Sigmoid colon (tissue), 7 donors: ENCODE data around the gene SDK2. TPM values are rescaled to one million over a fixed set of nuclear protein-coding genes. Genes with fewer than 3 reads are reported as not detected.

Source experiments
- DNase-seq: peaks from one replicate; pipeline ENCODE4 v3.0.0-alpha.2; 2019
- H3K27ac ChIP-seq, 4 donors: fragments of 200-600 bp; sonication (generic); one replicate each; pipeline ENCODE4 v1.5.1; 2016 to 2019; ENCODE audit warnings: mild to moderate bottlenecking in 1 of 4
- H3K27me3 ChIP-seq, 3 donors: fragments of 200-600 bp; sonication (generic); one replicate each; pipeline ENCODE4 v1.5.1; 2019; ENCODE audit warnings: mild to moderate bottlenecking in 1 of 3
- H3K36me3 ChIP-seq, 4 donors: fragments of 200-600 bp; sonication (generic); one replicate each; pipeline ENCODE4 v1.5.1; 2016 to 2019
- H3K4me1 ChIP-seq, 4 donors: fragments of 200-600 bp; sonication (generic); one replicate each; pipeline ENCODE4 v1.5.1; 2017 to 2019
- H3K4me3 ChIP-seq, 4 donors: fragments of 200-600 bp; sonication (generic); one replicate each; pipeline ENCODE4 v1.5.1; 2017 to 2019; ENCODE audit warnings: mild to moderate bottlenecking in 2 of 4, moderate library complexity in 1 of 4
- H3K9me3 ChIP-seq, 4 donors: fragments of 200-600 bp in 3 of 4; sonication (generic) in 3 of 4; one replicate each; pipeline versions ENCODE4 v1.5.1 to v1.6.1; 2013 to 2019
- CTCF ChIP-seq, 4 experiments: fragments of 450-650 bp in 3 of 4; fragments of 200-600 bp in 1 of 4; IDR thresholded peaks; one replicate each; pipeline ENCODE4 v1.5.1; 2016 to 2019; ENCODE audit warnings: antibody characterized with exemption in 4 of 4, mild to moderate bottlenecking in 3 of 4, moderate library complexity in 2 of 4
- EP300 ChIP-seq, 4 donors: sonication (generic); formaldehyde crosslinking; IDR thresholded peaks; one replicate each; pipeline ENCODE4 v1.6.1; 2017; ENCODE audit warnings: antibody characterized with exemption in 4 of 4
- POLR2A ChIP-seq, 2 donors: fragments of 450-650 bp; IDR thresholded peaks; one replicate each; pipeline ENCODE4 v1.6.1; 2016; ENCODE audit warnings: antibody characterized with exemption in 2 of 2, mild to moderate bottlenecking in 2 of 2, moderate library complexity in 2 of 2
- POLR2AphosphoS5 ChIP-seq, 4 donors: sonication (generic); formaldehyde crosslinking; IDR thresholded peaks; one replicate each; pipeline ENCODE4 v1.6.1; 2017; ENCODE audit warnings: antibody characterized with exemption in 4 of 4
- WGBS, 2 donors: extraction: QIAGEN DNeasy Blood & Tissue Kit; methylation state at CpG; one replicate each; pipeline ENCODE4 v1.1.7; 2013; 5-methylcytosine and 5-hydroxymethylcytosine counted together
- intact Hi-C: fragments of 100-400 bp; cut with DNase I; formaldehyde crosslinking; loops from one replicate; pipeline ENCODE4 v1.15.1; 2023
- polyA plus RNA-seq, 3 donors: library from polyadenylated mRNA; stranded (reverse); fragments of 200-250 nt; gene quantifications; one replicate each; pipeline ENCODE4 v1.2.3, GENCODE V29; 2013
- total RNA-seq, 4 donors: library from RNA; depleted of rRNA; stranded (reverse); fragments of >200 nt; gene quantifications; one replicate each; pipeline ENCODE4 v1.1.0, GENCODE V29; 2016
- donor health status: healthy with polysubstance abuse.
- donor health status: Bipolar disorder and iron deficiency.
- donor health status: healthy.

SDK2 gene
- total and polyA plus RNA-seq, 7 donors = under 0.01 to 1.9 (median 0.71) TPM

- no peak for DNase-seq
- TF ChIP-seq POLR2A (IDR thresholded peaks at IDR 0.05) (no peak), CTCF (IDR thresholded peaks at IDR 0.05) (no peak), EP300 (IDR thresholded peaks at IDR 0.05) (no peak)
These were observed 15.3 kb downstream of the SDK2 start for GRCh38 chr17:73628642-73629552.

GRCh38 chr17:73625991-73626673 lies 18.1 kb downstream of the SDK2 start:
- WGBS, 2 donors = 90 to 94% methylated on average over 12 of the region's 12 CpGs
- TF ChIP-seq POLR2AphosphoS5 (IDR thresholded peaks at IDR 0.05) (no peak), EP300 (IDR thresholded peaks at IDR 0.05) (no peak), POLR2A (IDR thresholded peaks at IDR 0.05) (no peak), CTCF (IDR thresholded peaks at IDR 0.05) (no peak)

More at GRCh38 chr17:73628642-73629552, 15.3 kb downstream of the SDK2 start:
- WGBS, 2 donors = 70 to 74% methylated on average over 13 of the region's 13 CpGs
- Histone ChIP-seq H3K4me1 (no peaks in the 10 kb centered on the region), H3K9me3 (no peaks in the 10 kb centered on the region), H3K36me3 (no peaks in the 10 kb centered on the region), H3K27me3 (peaks cover 0 to 3% (median 0%) of the 10 kb centered on the region in 3 donors), H3K27ac (no peak overlapping the region), H3K4me3 (no peak overlapping the region)
- intact Hi-C loops = no loop called here

GRCh38 chr17:73625006-73625405 lies 19.2 kb downstream of the SDK2 start:
- H3K27ac ChIP-seq = no peak overlapping the region
- 94% methylated on average over 7 of the region's 7 CpGs for WGBS, 2 donors
- no peaks in the 10 kb centered on the region for H3K4me1 ChIP-seq
- H3K36me3 ChIP-seq = no peaks in the 10 kb centered on the region
- intact Hi-C loops = no loop called here
- DNase-seq = no peak
- TF ChIP-seq EP300 (IDR thresholded peaks at IDR 0.05) (no peak), CTCF (IDR thresholded peaks at IDR 0.05) (no peak)
- H3K9me3 ChIP-seq = no peaks in the 10 kb centered on the region
- H3K4me3 ChIP-seq = no peak overlapping the region
- no peaks in the 10 kb centered on the region for H3K27me3 ChIP-seq

More at GRCh38 chr17:73625991-73626673, 18.1 kb downstream of the SDK2 start:
- DNase-seq = no peak
- Histone ChIP-seq H3K27ac (no peak overlapping the region), H3K4me1 (no peaks in the 10 kb centered on the region), H3K9me3 (no peaks in the 10 kb centered on the region), H3K4me3 (no peak overlapping the region), H3K27me3 (peaks cover 0 to 3% (median 0%) of the 10 kb centered on the region in 3 donors), H3K36me3 (no peaks in the 10 kb centered on the region)
- intact Hi-C loops = no loop called here

GRCh38 chr17:73624496-73624988 lies 19.7 kb downstream of the SDK2 start:
- H3K4me1 ChIP-seq = no peaks in the 10 kb centered on the region
- no peak overlapping the region for H3K4me3 ChIP-seq
- H3K27ac ChIP-seq = no peak overlapping the region
- no peaks in the 10 kb centered on the region for H3K9me3 ChIP-seq
- TF ChIP-seq POLR2AphosphoS5 (IDR thresholded peaks at IDR 0.05) (no peak), EP300 (IDR thresholded peaks at IDR 0.05) (no peak), CTCF (IDR thresholded peaks at IDR 0.05) (no peak), POLR2A (IDR thresholded peaks at IDR 0.05) (no peak)
- 94 to 95% methylated on average over 7 of the region's 7 CpGs for WGBS, 2 donors
- DNase-seq = no peak
- H3K36me3 ChIP-seq = no peaks in the 10 kb centered on the region
- H3K27me3 ChIP-seq = no peaks in the 10 kb centered on the region
- intact Hi-C loops = no loop called here
